NCI-H2081 treated with DMSO at 0.1 percent for 48 hours (cell line): ENCODE data around the gene DPEP2NB.
"Not testable (repeated sequence)": the region's sequence is repeated elsewhere in the genome, so short reads cannot be mapped to it uniquely, and the experiment has no call there.

ENCODE experiments used
- DNase-seq: peaks from one replicate; lab custom pipeline; 2025; lab: John Stamatoyannopoulos, UW

The DPEP2NB gene

GRCh38 chr16:68013440-68013839 lies 2.3 kb downstream of the DPEP2NB start:
- no peak for DNase-seq

- DNase-seq, result not testable (repeated sequence)
These were observed 5.8 kb downstream of the DPEP2NB start for GRCh38 chr16:68009872-68010271.

- DNase-seq, result no peak
These were observed 6.5 kb downstream of the DPEP2NB start for GRCh38 chr16:68009157-68009735.

- DNase-seq, result no peak
These were observed 9.9 kb downstream of the DPEP2NB start for GRCh38 chr16:68005786-68006286.

GRCh38 chr16:68005211-68005610 lies 10.5 kb downstream of the DPEP2NB start:
- DNase-seq, result no peak

- DNase-seq, result no peak
These were observed 12.7 kb downstream of the DPEP2NB start for GRCh38 chr16:68003031-68003430.

- DNase-seq, result no peak
These were observed 15.3 kb downstream of the DPEP2NB start for GRCh38 chr16:68000450-68000849.

GRCh38 chr16:67999985-68000384 lies 15.7 kb downstream of the DPEP2NB start:
- DNase-seq, result no peak

GRCh38 chr16:67998779-67999688 lies 16.7 kb downstream of the DPEP2NB start, which contains the start of gene DPEP2:
TSS of gene DPEP2 (minus strand) at chr16:67999484. CDS start at chr16:67993212, 6,272 bp downstream.
- not testable (repeated sequence) for DNase-seq

- not testable (repeated sequence) for DNase-seq
These were observed 17.4 kb downstream of the DPEP2NB start for GRCh38 chr16:67998231-67998778.

GRCh38 chr16:67996666-67997065 lies 19.0 kb downstream of the DPEP2NB start:
- no peak for DNase-seq

- DNase-seq, result no peak
These were observed 20.3 kb downstream of the DPEP2NB start for GRCh38 chr16:67995423-67995822.

GRCh38 chr16:67994040-67994408 lies 21.7 kb downstream of the DPEP2NB start:
- not testable (repeated sequence) for DNase-seq

- DNase-seq, result peak; percentile 8
These were observed 22.3 kb downstream of the DPEP2NB start for GRCh38 chr16:67993207-67994039.

GRCh38 chr16:67992661-67993206 lies 23.0 kb downstream of the DPEP2NB start:
- no peak for DNase-seq

GRCh38 chr16:67990018-67990386 lies 25.7 kb downstream of the DPEP2NB start:
- no peak for DNase-seq

- DNase-seq, result no peak
These were observed 26.2 kb downstream of the DPEP2NB start for GRCh38 chr16:67989322-67990017.

GRCh38 chr16:67988675-67989074 lies 27.0 kb downstream of the DPEP2NB start:
- DNase-seq, result no peak

- no peak for DNase-seq
These were observed 28.1 kb downstream of the DPEP2NB start for GRCh38 chr16:67987460-67988160.

- no peak for DNase-seq
These were observed 28.8 kb downstream of the DPEP2NB start for GRCh38 chr16:67986949-67987348.
